ENCODE measurements around the gene UROC1.

- TF ChIP-seq, protein P1, sequence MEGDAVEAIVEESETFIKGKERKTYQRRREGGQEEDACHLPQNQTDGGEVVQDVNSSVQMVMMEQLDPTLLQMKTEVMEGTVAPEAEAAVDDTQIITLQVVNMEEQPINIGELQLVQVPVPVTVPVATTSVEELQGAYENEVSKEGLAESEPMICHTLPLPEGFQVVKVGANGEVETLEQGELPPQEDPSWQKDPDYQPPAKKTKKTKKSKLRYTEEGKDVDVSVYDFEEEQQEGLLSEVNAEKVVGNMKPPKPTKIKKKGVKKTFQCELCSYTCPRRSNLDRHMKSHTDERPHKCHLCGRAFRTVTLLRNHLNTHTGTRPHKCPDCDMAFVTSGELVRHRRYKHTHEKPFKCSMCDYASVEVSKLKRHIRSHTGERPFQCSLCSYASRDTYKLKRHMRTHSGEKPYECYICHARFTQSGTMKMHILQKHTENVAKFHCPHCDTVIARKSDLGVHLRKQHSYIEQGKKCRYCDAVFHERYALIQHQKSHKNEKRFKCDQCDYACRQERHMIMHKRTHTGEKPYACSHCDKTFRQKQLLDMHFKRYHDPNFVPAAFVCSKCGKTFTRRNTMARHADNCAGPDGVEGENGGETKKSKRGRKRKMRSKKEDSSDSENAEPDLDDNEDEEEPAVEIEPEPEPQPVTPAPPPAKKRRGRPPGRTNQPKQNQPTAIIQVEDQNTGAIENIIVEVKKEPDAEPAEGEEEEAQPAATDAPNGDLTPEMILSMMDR (IDR thresholded peaks at IDR 0.05 in 2 of 3, conservative IDR thresholded peaks at IDR 0.05 in 1 of 3; ENCODE audit: insufficient read depth in 2 of 3, low read depth in 1 of 3, low read length in 3 of 3) = no peak
- no peak for TF ChIP-seq BRD4 (IDR thresholded peaks at IDR 0.05)
- TF ChIP-seq HDGF (IDR thresholded peaks at IDR 0.05) = no peak
- no peak for TF ChIP-seq USF2 (CRISPR knock-in tag; IDR thresholded peaks at IDR 0.05)
- TF ChIP-seq TSC22D4 (tag; IDR thresholded peaks at IDR 0.05) = no peak
- TF ChIP-seq, protein P2, sequence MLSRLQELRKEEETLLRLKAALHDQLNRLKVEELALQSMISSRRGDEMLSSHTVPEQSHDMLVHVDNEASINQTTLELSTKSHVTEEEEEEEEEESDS (CRISPR knock-in tag; IDR thresholded peaks at IDR 0.05) = no peak
Observed at GRCh38 chr3:126468028-126468891, 49.3 kb downstream of the UROC1 start.
